GM19351 (cell line): ENCODE measurements around the gene FRMD1.

Experiments used
- ATAC-seq: cut with Tn5 transposase; IDR thresholded peaks from one replicate; pipeline ENCODE4 v1.9.1; 2021; ENCODE audit warnings: mild to moderate bottlenecking, moderate library complexity; ENCODE audit not compliant: unreplicated experiment

FRMD1 gene

DNA sequence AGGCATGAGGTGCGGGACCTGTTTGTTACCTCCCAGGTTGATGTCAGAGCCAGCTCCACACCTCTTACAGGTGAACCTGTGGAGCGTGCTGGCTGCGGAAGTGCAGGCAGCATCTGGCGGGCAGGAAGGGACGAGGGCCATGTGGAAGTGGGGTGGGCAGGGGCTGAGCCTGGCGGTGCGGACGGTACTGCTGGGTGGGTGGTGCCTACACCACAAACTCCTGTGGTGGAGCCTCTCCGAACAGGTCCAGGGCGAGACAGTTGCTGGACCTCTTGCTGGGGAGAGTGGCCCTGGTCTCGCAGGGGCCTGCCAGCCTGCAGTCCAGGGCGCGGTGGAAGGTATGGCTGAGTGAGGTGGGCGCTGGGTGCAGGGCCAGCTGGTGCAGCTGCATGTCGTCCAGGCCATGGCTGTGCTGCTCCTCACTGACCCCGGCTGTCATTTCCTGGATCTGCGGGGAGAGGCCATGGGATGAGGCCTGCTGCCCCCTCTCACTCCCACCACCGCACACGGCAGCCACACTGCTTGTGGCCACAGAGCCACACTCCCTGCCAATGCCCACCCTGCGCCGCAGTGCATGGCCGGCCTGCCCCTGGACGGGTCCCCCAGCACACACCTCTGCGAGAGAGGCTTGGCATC is 22.0 kb downstream of the FRMD1 start:
- ATAC-seq = no peak

DNA sequence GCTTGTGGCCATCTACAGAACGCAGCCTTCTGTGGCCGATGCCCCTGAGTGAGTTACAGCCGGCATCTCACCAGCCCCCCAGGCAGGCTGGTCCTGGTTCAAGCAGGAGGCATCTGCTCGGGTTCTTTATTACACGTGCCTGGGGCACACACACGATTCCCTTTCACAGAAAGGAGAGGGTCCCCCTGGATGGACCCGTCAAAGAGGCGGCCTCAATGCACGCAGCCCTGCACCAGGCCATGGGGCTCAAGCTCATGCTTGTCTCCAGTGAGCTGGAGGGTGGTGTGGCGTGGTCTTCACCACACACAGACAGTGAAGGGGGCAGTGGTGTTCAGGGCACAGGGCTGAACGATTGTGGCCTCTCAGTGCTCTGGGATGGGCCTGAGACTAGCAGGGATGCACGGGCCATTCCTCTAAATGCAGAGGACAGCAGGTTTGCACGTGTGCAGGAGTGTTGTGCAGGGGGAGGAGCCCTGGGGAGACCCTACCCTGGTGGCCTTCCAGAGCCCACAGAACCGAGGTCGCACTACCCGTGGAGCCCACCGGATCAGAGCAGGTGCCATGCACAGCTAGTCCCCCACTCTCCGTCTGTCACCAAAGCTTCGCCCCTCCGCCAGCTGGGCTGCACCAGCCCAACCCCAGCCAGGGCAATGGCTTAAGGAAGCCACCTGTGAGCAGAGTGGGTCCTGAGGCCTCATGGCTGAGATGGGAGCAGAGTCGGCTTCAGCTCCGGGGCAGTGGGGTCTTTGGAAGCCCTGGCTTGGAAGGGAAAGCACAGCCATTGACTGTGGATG is 23.1 kb downstream of the FRMD1 start:
- ATAC-seq = no peak

DNA sequence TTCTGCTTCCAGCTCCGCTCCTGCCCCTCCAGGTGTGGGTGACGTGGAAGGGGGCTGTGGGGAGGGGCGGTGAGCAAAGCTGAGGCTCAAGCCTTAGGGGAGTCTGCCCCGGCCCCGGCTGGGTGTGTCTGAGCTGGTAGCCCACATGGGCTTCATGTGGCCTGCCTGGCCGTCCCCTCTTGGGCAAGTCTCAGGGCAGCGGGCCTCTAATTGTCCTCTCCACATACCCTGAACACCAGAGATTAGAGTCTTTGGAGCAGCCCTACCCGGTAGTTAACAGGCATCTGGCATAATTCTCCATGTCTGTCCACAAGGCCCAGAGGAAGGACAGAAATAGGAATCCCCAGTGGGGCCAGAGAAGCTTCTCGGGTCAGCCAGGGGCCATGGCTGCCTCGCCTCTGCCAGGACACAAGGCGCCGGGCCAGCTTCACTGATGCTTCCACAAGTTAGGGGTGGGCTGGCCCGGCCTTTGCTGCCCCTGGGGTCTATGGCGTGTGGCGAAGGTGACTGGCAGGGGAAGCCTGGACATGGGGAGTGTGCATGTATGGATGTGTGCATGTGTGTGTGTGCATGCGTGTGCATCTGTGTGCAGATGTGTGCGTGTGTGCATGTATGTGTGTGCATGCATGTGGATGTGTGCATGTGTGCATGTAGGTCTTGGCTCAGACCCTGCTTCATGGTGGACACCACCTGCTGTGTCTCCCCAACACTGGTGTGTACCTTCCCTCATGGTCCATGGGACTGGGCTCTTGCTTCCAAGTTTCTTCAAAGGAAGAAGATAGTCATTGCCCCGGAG is 24.0 kb downstream of the FRMD1 start:
- no peak for ATAC-seq

DNA sequence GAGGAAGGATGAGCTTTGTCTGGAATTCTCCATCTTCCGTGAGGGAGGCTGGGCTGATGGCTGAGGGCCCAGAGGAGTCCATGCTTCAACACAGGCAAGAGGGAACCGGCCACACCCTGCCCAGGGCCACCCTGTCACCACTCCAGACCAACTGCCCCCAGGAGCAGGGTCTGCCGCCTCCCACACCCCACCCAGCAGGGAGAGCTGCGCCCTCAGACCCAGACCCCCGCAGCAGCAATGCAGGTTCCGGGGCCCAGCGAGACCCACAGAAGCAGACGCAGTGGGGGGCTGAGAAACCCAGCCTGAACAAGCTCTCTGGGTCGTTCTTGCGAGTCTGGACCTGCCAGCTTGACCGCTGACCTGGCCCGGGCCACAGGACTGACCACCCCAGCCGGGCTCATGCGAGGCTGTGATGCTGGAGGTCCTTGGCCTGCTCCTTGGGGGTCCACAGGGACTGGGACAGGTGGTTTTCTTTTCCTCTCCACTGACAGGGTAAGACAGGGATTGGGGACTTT is 25.0 kb downstream of the FRMD1 start:
- ATAC-seq = no peak

DNA sequence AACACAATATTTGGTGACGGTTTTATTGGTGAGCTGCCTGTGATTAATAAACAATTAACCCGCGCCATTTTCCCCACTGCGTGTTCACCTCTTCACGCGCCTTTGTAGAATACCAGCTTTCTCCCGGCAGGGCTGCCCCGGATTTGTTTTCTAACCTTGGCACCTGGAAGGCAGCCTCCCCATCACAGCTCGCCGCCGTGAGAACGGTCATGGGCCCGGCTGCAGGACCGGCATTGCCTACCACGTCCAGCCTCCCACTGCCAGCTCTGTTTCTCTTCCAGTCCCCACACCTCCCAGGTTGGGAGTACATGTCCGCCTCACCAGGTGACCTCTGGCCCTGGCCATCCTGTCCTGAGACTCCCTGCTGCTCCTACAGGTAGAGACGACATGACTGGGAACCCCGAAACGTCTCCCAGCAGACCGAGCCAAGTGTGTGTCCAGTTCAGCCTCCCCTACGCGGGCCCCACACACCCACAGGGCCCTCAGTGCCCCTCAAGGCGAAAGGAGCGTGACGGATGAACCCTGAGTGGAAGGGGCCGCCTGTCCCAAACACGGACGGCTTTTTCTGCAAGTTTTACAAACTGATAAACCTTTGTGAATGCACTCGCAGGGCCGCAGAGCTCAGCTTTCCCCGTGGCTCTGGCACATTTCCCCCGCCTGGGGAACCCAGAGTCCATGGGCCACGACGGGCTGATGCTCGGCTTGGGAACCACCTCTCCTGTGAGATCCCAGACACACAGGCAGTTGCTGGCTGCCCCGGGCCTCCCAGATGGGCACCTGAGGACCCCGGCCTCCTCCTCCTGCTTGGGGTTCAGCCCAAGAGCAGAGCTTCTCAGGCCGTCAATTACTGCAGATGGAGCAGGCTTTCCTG is 25.7 kb downstream of the FRMD1 start:
- ATAC-seq = no peak

DNA sequence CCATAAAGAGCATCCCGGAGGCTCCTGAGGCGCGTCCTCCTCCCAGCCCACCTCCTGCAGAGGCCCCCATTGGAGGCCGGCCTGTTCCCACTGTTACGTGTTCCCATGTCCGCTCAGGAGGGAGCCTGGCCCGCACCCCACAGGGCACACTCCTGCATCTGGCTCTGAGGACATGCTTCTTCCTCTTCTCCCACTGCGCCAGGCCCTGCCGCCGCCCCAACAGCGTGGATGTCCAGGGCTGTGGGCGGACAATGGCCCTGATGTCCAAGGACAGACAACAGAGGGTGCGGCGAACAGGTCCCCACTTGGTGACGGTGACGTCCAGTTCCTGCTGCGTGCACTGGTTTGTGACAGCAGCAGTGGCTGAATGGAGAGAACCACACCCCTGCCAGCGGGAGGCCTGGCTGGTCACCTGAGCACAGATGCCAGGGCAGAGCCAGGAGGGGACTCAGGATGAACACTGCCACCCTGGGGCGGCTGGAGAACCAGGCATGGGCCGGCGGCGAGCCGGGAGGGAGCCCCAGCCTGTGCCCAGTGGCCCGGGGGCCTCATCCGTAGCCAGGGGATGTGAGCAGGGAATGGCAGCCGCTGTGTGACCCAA is 26.6 kb downstream of the FRMD1 start:
- ATAC-seq = no peak

DNA sequence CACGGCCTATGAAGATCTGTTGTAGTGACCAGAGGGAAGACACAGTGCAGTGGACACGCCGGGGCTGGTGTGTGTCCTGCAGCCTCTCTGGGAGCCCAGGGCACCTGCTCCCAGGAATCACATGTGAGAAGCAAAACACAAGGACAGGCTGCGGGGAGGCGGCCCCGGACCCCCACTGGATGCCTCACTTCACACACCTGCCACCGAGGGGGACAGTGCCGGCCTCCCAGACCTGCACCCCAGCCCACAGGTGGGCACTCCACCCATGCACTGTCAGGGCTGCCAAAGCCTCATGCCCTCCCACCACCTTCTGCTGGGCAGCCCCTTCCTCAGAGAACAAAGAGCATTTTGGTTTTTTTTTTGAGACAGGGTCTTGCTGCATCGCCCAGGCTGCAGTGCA is 27.4 kb downstream of the FRMD1 start:
- ATAC-seq = no peak

DNA sequence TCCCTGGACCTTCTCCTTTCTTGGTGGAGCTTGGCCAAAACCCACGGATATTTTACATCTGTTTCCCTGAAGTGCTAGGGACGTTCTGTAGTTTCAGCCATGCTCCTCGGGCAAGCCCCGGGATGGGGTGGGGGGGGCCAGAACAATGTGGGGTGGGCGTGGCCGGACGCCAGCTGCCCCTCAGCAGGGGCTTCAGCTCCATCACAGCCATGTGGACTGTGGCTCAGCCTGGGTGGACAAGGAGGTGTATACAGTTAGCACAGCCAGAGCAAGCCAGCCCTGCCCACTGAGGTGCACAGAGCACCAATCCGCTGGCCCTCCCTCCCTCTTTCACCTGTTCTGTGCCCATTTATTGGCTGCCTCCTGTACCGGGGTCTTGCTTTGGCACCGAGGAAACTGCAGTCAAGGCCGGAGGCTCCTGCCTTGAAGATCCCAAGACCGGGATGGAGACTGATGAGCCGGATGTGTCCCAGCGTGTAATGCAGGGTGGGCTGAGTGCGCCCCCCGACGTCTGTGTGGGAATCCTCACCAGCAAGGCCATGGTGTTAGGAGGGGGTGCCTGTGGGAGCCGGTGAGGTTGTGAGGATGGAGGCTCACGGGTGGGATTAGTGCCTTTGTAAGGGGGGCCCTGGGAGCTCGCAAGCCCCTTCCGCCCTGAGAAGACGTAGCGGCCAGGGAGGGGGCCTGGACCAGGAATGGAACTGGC is 28.0 kb downstream of the FRMD1 start:
- ATAC-seq = no peak

DNA sequence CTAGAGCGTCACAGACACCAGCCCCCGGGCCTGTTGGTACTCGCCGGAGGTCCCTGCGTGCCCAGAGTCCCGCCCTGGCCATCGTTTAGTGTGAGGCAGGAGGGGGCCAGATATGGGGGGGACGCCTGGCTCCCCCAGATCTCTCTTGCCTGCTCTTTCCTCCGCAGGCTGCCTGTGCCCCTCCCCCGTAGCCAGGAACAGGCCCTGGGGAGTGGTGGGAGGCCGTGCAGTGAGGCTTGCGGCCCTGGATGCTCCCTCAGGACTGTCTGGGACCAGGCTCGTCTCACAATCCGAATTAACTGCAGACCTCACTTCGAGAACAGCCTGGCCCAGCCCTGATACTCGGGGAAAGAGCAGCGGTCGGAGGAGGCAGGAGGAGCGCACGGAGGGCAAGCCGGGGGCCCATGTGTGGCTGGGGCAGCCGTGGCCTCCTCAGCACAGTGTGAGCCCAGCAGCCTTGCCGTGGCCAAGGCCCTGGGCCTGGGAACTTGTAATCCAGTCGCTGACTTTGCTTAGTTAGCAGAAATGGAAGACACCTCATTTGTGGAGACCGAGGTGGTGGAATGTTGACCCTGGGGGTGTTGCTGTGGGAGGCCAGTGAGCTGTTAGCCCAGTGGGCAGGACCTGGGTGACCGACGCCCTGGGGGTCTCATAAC is 28.7 kb downstream of the FRMD1 start:
- ATAC-seq = no peak

DNA sequence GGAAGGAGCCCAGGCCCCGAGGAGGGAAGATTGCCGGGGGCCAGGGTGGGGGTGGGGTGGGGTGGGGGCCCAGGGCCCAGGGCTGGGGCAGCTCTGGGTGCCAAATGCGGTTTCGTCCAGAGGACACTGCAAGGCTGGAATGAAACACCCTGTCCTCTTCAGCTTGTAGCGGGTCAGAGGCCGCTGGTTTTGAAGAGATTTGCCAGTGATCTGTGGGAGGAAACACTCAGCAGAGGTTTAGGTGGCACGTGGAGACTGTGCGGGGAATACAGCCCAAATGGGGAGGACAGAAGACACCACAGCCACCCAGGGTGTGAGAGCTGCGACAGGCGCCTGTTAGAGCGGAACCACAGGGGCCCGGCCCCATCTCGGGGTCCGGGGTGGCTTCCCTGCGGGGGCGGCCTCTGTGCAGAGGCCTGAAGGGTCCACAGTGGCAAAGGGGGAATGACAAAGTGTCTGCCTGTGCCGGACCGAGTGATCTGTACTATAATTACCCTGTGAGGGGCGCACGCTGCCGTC is 29.2 kb downstream of the FRMD1 start:
- no peak for ATAC-seq

DNA sequence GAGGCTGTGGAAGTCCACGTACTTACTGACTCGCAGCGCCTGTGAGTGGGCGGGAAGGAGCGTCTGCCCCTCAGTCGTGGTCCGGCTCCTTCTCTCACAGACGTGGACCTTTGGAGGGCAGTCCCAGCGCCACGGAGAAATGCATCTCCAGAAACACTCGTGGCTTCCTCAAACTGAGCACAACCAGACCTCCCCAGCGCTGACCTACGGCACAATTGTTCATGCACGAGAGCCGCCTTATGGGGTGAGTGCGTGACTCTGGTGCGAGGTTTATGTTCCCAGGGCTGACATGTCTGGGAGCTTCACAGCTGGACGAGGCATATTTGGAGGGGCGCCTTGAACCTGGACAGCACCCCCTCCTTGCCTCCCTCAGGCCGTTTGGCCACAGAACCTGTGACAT is 29.7 kb downstream of the FRMD1 start:
- ATAC-seq = no peak

DNA sequence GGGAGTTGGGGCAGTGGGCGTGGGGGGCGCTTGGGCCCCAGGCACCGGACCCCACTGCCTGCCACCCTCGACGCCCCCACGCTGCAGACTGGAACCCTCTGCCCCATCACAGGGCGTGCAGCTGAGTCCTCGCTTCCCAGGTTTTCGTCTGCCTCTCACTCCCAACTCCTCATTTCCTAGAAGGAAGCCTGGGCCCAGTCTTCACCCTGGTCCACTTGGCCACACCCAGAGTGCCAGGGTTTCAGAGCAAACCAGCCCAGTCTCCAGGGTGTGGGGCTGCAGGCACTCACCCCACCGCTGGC is 30.3 kb downstream of the FRMD1 start:
- no peak for ATAC-seq

DNA sequence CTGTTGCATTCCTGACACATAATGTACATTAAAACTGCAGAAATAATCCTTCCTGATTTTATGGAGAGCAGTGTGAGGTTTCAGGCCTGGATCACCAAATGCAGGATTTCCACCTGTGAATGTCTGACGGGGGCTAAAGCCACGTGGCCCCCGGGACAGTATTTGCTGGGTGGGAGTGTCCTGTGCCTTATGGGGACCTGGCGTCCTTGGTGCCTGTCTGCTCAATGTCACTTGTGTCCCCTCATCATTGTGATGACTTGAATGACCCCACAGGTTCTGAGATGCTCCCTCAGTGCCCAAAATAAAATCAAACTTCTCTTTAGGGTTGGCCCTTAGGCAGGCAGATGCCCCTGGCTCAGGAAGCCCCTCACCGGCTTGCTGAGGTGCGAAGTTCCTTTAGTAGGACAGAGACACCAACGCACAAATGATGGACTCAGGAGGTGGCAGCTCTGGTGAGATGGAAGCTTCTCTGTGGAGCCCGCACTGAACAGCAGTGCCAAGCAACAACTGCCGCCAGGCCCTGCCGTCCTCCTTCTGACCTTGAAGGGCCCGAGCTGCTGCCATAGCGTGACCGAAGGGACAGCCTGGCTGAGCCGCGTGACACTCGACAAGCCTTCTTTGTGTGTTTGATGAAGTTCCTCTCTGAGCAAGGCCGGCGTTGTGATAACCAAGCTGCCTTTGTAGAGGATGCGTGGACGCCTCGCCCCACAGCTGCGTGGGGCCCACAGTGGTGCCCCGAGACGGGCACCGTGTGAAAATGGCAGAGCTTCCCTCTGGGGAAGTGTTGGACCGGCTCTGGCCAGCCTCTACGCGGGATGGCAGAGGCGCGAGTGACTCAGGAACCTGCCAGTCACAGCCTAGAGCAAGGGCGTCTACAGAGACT is 30.9 kb downstream of the FRMD1 start:
- ATAC-seq = no peak

DNA sequence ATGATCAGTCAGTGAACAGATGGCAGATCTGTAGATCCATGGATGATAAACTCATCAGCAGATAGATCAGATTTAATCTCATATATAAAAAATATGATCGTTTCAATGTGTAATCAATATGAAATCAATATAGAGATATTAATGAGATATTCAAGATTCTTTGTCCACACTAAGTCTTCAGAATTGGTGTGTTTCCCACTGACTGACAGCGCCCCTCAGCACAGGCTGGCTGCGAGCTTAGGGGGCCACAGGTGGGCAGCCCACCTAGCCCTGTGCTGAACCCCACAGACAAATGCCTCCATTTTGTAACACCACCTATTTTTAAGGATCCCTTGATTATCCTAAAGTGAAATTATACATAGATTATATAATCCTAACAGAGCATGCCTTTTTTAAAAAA is 32.3 kb downstream of the FRMD1 start:
- no peak for ATAC-seq

DNA sequence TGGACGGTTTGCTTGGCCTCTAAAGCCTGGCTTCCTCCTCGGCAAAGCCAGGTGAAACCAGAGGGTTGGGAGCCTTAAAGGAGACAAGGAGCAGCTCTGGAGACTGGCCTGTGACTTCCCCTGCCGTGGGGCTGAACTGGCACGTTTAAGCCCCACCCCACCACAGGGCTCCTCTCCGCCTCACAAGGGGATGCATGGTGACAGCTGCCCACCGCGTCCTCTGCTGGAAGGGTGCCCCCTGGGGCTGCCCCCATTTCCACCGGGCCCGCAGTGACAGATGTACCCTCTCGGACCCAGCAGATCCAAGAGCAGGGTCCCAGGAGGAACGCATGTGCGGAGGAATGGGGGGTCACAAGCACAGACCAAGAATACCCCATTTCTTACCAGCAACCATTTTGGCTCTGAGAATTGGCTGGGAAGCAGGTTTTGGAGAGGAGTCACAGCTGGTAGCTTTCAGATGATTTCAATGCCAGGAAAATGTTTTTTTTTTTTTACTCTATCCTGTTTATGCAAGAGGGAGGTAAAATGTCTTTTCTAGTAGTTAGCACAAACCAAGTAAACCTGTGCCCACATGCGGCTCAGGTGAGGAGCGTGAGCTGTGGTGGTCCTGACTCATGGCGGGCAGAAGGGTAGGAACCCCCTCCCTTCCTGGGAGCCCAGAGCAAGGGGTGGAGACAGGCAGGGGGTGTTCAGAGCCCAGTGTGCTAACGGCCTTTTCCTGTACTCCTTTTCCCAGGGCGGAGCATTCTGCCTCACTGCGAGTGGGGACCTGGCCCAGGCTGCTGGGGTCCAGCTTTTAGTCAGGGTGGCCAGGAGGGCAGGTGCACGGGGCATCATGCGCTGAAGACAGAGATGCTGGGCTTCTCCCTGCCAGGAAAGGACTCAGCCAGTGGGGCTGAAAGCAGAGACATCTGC is 33.0 kb downstream of the FRMD1 start:
- ATAC-seq = no peak

DNA sequence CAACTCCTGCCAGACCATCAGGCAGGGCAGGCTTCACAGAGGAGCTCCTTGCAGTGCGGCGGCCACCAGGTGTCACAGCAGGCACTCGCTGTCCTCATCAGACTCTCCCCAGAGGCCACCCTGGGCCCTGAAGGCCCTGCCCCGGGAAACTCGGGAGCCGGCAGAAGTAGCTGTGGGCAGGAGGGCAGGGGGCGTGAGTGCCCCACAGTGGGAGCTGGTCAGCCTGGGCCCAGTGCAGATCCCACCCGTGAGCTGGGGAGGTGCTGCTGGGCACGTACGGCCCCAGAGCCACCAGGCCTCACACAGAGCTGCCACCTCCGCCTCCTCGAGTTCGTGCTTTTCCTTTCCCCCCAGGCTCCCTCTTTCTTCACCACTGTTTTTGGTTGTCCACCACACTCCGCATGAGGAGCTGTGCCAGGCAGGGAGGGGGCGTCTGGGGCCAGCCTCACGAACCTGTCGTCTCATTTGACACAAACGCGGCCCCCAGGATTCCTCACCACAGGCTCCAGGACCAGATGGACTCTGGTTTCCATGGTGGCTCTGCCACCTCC is 33.8 kb downstream of the FRMD1 start:
- no peak for ATAC-seq
